ENCODE results near the gene CENPX.
A peak's percentile ranks its signal among the peaks of the same experiment; 100 is the strongest.

The CENPX gene

GRCh38 chr17:82053556-82054263, 31.0 kb upstream of the CENPX start:
- TF ChIP-seq, protein P1, sequence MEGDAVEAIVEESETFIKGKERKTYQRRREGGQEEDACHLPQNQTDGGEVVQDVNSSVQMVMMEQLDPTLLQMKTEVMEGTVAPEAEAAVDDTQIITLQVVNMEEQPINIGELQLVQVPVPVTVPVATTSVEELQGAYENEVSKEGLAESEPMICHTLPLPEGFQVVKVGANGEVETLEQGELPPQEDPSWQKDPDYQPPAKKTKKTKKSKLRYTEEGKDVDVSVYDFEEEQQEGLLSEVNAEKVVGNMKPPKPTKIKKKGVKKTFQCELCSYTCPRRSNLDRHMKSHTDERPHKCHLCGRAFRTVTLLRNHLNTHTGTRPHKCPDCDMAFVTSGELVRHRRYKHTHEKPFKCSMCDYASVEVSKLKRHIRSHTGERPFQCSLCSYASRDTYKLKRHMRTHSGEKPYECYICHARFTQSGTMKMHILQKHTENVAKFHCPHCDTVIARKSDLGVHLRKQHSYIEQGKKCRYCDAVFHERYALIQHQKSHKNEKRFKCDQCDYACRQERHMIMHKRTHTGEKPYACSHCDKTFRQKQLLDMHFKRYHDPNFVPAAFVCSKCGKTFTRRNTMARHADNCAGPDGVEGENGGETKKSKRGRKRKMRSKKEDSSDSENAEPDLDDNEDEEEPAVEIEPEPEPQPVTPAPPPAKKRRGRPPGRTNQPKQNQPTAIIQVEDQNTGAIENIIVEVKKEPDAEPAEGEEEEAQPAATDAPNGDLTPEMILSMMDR (IDR thresholded peaks at IDR 0.05; ENCODE audit: extremely low read depth, missing control alignments): no peak
- DNase-seq (ENCODE audit: low spot score): no peak

DNA sequence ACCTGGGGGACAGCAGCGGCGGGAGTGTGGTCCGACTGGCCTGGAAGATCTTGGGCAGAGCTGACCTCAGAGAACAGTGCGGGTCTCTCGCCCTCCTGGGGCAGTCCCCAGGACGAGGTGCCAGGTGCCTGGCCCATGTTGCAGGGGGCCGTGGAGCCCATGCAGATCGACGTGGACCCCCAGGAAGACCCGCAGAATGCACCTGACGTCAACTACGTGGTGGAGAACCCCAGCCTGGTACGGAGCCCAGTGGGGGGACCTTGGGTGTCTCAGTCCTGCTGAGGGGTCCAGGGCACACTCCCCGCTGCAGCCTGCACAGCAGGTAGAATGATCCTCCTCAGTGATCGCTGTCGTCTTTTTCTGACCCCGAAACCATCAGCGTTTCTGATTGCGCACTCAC, 30.5 kb upstream of the CENPX start:
- no peak for DNase-seq (ENCODE audit: low spot score)
- TF ChIP-seq, protein P1 (IDR thresholded peaks at IDR 0.05; ENCODE audit: extremely low read depth, missing control alignments): no peak

DNA sequence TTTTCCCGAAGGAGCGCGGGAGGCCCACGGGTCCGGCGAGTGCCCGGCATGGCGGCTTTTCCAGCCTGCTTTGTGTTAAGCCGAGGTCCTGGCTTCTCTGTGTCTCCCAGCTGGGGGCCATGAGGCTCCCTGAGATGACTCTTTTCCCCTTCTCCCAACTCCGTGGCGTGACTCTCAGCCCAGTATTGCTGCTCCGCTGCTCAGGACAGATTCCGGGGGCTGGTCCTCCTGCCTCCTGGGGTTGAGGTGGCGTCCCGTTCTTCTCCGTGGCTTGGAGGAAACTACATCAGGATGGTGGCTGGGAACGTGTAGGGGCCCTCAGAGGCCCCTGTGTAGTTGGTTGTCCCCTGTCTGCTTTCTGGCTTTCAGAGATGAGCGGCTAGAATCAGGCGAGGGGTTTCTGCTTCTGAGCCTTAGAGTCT, 30.0 kb upstream of the CENPX start:
- TF ChIP-seq, protein P1 (IDR thresholded peaks at IDR 0.05; ENCODE audit: extremely low read depth, missing control alignments): no peak

DNA sequence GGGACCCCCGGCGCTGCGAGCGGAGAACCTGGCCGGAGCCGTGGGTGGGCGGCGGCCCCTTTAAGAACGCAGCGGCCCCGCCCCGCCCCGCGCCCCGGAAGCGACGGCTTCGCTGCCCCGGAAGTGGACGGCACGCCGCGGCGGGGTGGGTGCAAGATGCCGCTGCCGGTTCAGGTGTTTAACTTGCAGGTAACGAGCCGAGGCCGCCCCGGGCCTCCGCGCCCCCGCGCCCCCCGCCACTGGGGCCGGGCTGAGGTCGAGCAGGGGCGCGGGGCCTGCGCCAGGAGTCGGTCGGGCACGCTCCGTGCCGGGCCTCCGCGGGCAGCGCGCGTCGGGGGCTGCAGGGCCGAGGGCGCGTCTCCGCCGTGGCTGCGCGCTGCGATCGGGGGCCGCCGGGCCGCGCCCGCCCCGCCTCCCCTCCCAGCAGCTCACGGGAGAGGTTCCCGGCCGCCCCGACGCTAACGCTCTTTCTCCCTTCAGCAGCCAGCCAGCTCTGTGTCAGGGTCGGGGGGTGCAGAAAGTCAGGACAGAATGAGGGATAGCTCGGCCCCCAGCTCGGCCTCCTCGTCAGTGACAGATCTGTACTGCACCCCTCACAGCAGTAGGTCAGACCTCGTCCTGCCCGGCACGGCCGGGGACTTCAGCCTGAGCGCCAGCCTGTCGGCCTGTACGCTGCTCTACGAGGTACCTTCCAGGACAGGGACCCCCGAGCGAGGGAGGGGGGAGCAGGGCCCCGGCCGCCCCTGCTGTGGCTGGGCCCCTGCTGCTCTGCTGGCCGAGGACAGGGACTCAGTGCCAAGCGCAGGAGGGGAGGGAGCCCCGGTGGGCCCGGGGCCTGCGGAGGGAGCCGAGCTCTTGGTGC, 29.3 kb upstream of the CENPX start, which contains the start of the genes GPS1 and RFNG:
GPS1 (plus strand) TSS at position 123 of the 862 bp plus-strand sequence; CDS start at position 157, 34 bp downstream.
RFNG (minus strand) TSS at position 36 of the 862 bp plus-strand sequence. CDS start 45 bp downstream, outside the sequence.
- DNase-seq (ENCODE audit: low spot score): peak; percentile 99
- TF ChIP-seq, protein P1 (IDR thresholded peaks at IDR 0.05; ENCODE audit: extremely low read depth, missing control alignments): no peak

More for the DNA sequence above, 30.0 kb upstream of the CENPX start:
- DNase-seq (ENCODE audit: low spot score): no peak

- peak; percentile 68 for DNase-seq (ENCODE audit: low spot score)
- TF ChIP-seq, protein P1 (IDR thresholded peaks at IDR 0.05; ENCODE audit: extremely low read depth, missing control alignments): no peak
Observed at GRCh38 chr17:82050761-82051641, 28.3 kb upstream of the CENPX start.

GRCh38 chr17:82050152-82050760, 27.6 kb upstream of the CENPX start:
- TF ChIP-seq, protein P1 (IDR thresholded peaks at IDR 0.05; ENCODE audit: extremely low read depth, missing control alignments): no peak
- no peak for DNase-seq (ENCODE audit: low spot score)
